Activated T-helper 9 cell treated with anti-CD3 and anti-CD28 coated beads, Interleukin-2, amount 50 U/mL, for 16 hours (primary cell): ENCODE measurements around the gene ZNF112.

Source experiments
- DNase-seq: peaks from one replicate; pipeline ENCODE4 v3.0.0-alpha.2; 2020; ENCODE audit warnings: low read depth

Gene ZNF112

DNA sequence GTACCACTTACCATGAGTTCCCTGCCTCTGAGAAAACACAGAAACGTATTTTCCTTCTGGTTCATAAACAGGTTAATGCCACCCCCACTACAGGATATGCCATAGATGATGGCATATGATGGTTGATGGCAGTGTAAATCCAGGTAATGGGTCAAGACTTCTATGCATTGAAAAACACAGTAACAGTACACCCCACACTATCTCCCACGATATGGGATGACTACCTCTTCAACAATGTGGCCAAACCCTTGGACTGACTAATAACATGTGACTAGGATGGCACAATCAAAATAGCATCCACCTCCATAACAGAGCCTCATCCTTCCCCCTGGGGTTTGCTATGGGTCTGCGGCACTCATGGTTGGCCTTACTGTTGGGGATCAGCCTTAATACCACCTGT, 73.6 kb downstream of the ZNF112 start:
- DNase-seq, result no peak

DNA sequence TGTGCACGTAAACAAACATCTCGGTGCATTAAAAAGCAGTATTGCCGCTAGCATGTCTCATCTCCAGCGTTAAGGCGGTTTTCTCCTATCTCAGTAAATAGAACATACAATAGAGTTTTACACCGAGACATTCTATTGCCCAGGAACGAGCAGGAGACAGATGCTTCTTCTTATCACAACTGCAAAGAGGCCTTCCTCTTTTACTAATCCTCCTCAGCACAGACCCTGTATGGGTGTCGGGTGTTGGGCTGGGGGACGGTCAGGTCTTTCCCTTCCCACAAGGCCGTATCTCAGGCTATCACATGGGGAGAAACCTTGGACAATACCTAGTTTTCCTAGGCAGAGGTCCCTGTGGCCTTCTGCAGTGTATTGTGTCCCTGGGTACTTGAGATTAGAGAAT, 75.6 kb downstream of the ZNF112 start:
- DNase-seq, result no peak

DNA sequence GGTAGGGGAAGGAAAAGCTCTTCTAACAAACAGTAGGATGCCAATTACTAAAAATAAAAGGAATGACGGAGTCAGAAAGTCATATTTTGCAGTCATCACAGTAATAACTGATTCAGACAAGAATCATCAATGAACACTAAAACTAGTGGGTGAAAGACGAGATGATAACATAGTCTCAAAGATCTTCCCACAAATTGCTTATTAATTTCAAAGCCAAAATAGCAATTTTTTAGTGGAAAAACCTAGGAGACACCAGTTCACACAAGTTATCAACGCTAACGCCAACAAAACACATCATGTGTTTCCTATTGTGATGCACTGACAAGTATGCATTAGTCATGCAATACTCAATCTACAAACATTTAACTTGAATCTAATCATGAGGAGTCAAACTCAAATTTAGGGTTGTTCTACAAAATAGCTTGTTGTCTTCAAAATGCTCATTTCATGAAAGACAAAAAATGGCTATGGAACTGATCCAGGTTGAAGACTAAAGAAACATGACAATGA, 78.2 kb downstream of the ZNF112 start:
- no peak for DNase-seq

DNA sequence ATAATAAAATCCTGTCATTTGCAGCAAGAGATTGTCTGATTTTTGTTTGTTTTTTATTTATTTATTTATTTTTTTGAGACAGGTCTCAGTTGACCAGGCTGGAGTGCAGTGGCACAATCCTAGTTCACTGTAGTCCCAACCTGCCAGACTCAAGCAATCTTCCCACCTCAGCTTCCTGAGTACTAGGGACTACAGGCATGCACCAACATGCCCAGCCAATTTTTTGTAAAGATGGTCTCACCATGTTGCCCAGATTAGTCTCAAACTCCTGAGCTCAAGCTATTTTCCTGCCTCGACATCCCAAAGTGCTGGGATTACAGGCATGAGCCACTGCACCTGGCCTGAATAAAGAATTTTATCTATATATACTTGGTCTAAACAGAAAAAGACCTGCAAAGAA, 79.1 kb downstream of the ZNF112 start:
- no peak for DNase-seq
